HG02870 (cell line): Measurements from ENCODE around the gene IL4R.
"Not testable (repeated sequence)": the region's sequence is repeated elsewhere in the genome, so short reads cannot be mapped to it uniquely, and the experiment has no call there.

Experiments used
- ATAC-seq: cut with Tn5 transposase; IDR thresholded peaks from one replicate; pipeline ENCODE4 v1.9.1; 2021; ENCODE audit warnings: mild to moderate bottlenecking, moderate library complexity; ENCODE audit not compliant: unreplicated experiment

IL4R gene

DNA sequence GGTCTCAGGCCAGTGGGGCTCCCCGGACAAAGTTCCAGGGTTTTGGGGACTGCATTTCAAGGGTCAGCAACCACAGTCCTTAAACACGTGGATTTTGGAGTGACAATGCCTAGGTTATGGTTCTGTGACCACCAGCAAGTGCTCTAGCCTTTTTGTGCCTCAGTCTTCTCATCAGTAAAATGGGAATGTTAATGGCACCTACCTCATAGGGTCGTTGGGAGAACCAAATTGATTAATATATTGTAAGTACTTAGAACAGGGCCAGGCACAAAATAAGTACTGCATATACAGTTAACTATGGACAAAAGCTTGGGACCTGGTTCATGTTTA, 13.8 kb downstream of the IL4R start:
- ATAC-seq: no peak

DNA sequence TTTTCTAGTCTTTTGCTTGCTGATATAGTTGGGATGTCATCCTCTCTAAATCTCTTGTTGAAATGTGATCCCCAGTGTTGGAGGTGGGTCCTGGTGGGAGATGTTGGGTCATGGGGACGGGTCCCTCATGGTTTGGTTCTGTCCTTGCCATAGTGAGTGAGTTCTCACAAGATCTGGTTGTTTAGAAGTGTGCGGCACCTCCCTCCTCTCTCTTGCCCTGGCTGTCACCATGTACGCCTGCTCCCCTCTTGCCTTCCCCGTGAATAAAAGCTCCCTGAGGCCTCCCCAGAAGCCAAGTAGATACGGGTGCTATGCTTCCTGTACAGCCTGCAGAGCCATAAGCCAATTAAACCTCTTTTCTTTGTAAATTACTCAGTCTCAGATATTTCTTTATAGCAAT, 15.2 kb downstream of the IL4R start:
- no peak for ATAC-seq

DNA sequence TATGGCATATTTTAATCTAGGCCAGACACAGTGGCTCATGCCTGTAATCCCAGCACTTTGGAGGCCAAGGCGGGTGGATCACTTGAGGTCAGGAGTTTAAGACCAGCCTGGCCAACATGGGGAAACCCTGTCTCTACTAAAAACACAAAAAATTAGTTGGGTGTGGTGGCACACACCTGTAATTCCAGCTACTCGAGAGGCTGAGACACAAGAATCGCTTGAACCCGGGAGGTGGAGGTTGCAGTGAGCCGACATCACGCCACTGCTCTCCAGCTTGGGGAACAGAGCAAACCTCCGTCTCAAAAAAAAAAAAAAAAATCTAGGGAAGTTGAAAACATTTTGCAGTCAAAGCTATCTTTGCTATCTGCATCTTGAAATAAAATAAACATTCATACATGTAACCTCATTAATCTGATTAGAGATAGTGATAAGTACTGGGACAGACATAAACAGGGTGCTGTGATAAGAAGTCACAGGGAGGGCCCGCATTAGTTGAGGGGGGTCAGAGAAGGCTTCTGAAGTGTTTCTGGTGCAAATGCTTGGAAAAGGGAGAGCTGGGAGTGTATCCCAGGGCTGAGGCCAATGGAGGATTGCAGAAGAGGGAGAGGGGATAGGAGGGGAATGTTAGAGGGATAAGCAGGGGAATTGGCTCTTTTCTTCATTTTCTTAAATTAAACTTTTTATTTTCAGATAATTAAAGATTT, 15.8 kb downstream of the IL4R start:
- not testable (repeated sequence) for ATAC-seq

DNA sequence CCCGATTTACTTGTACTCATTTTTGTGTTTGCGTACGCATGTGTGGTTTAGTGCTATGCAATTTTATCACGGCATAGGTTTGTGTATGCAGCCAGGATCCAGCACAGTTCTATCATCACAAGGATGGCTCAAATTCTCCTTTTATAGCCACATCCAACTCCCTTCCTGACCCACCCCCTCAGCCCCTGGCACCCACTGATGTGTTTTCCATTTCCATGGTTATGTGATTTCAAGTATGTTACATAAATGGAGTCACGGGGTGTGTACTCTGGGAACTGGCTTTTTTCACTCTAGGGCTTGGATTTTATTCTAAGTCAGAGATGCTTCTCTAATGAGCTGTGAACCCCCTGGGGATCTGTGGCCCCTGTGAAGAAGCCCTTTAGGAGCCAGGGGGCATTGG, 16.8 kb downstream of the IL4R start:
- ATAC-seq: no peak

DNA sequence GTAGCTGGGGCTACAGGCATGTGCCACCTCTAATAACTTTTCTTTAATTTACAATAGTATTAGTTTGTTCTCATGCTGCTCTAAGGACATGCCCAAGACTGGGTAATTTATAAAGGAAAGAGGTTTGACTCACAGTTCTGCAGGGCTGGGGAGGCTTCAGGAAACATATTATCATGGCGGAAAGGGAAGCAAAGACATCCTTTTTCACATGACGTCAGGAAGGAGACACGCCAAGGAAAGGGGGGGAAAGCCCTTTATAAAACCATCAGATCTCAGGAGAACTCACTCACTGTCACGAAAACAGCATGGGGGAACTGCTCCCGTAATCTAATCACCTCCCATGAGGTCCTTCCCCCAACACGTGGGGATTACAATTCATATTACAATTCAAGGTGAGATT, 18.3 kb downstream of the IL4R start:
- no peak for ATAC-seq

DNA sequence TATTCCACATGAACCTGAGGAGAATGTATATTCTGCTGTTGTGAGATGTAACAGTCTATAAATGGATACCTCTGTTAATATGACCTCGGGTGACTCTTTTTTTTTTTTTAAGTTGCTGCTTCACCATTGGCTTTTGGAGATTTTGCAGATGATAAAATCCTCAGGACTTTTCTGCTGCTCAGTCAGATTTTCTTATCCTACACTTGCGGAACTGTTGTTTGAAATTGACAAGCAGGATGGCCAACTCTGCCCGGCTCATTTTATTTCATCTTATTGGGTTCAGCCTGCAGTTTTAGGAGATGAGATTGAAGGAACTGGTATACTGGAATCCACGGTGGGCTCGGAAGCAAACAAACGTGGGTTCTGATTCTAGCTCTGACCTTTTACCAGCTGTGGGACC, 19.3 kb downstream of the IL4R start:
- ATAC-seq: no peak

- no peak for ATAC-seq
Measured at GRCh38 chr16:27333549-27333948, 19.8 kb downstream of the IL4R start.

GRCh38 chr16:27334192-27334764, 20.5 kb downstream of the IL4R start:
- ATAC-seq: no peak

GRCh38 chr16:27334838-27335237, 21.1 kb downstream of the IL4R start:
- ATAC-seq: no peak

- ATAC-seq: no peak
Measured at GRCh38 chr16:27335349-27336053, 21.7 kb downstream of the IL4R start.

- no peak for ATAC-seq
Measured at GRCh38 chr16:27337024-27337423, 23.2 kb downstream of the IL4R start.

DNA sequence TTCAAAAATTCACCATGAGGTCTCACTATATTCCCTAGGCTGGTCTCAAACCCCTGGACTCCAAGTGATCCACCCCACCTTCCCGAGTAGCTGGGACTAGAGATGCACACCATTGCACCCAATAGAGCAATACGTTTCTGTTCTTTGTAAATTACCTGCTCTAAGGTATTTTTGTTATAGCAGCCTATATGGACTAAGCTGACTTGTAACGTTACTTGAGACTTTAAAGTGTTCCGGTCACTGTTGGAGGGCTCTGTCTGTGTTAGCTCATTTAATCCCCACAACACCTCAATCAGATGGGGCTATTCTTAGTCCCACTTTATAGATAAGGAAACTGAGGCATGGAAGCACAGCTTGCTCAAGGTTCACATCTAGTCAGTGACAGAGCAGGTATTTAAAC, 25.4 kb downstream of the IL4R start:
- no peak for ATAC-seq

- ATAC-seq: no peak
Measured at GRCh38 chr16:27340654-27341053, 26.9 kb downstream of the IL4R start.

GRCh38 chr16:27341549-27341948, 27.8 kb downstream of the IL4R start:
- no peak for ATAC-seq

- no peak for ATAC-seq
Measured at GRCh38 chr16:27341971-27342370, 28.2 kb downstream of the IL4R start.

DNA sequence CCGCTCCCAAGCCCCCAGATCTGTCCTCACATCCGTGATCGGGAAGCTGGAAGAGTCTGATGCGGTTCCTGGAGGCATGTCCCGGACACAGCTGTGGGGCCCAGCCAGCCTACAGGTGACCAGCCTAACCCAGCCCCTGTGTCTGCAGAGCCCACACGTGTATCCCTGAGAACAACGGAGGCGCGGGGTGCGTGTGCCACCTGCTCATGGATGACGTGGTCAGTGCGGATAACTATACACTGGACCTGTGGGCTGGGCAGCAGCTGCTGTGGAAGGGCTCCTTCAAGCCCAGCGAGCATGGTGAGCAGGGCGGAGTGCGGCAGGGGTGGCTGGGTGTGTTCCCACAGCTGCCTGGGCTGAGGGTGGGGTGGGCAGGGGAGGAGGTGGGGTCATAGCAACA, 30.9 kb downstream of the IL4R start:
- ATAC-seq: no peak

DNA sequence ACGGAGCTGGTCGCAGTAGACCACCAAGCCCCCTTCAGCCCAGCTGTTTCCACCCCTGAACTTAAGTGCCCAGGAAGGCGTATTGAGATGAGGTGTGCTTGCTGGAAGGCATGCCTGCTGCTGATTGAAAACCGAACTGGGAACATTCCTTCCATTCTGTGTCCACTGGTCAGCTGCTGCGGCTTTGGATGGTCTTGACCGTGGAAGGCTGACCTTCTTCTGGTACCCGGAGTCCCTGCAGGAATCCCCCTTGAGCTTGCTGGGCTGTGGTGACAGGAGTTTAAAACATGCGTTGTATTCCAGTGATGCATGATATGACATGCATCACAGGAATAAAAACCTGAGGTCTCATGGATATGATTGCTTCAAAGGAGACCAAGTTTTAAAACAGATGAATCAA, 31.4 kb downstream of the IL4R start:
- no peak for ATAC-seq

- no peak for ATAC-seq
Measured at GRCh38 chr16:27346819-27347218, 33.0 kb downstream of the IL4R start.

DNA sequence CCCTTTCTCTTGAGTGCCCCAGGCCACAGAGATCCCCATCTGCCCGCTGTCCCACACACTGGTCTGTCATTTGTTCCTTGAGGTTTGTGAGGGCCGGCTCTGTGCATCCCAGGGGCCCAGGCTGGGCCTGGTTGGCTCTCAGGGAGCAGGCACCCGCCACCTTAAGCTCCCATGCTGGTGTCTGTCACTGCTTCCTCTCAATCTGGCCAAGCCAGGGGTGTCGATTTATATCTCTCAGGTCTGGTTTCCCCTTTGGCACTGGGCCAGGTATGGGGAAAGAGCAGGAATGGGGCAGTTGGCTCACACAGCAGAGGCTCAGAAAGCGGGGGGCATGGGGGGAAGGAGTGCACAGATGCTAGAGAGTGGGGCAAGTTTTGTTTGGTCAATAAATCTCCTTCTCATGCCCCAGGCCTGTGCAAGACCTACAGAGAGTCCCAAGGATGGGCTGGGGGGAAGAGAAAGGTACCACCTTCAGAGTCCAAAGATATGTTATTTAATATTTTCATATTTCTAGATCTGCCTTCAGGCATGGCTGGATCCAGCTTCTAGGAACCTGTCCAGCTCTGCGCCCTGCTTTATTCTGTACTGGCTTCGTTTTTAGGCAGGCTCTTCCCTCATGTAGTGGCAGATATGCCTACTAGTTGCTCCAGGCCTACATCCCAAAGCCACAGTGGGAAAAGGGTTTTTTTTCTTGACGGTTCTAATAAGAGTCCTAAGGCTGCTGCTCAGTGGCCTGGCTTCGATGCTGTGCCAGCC, 34.3 kb downstream of the IL4R start:
- no peak for ATAC-seq

GRCh38 chr16:27349276-27349675, 35.5 kb downstream of the IL4R start:
- ATAC-seq: no peak

GRCh38 chr16:27350006-27350405, 36.2 kb downstream of the IL4R start:
- ATAC-seq: no peak

GRCh38 chr16:27351989-27352388, 38.2 kb downstream of the IL4R start:
- ATAC-seq: no peak
